Activated CD4-positive, alpha-beta T cell treated with anti-CD3 and anti-CD28 coated beads, Interleukin-2, amount 50 U/mL, for 16 hours (primary cell): ENCODE results near the gene PNMA8B.
"Not testable (repeated sequence)": the region's sequence is repeated elsewhere in the genome, so short reads cannot be mapped to it uniquely, and the experiment has no call there.

ENCODE experiments used
- DNase-seq: peaks from one replicate; pipeline ENCODE4 v3.0.0-alpha.2; 2020

Gene PNMA8B

GRCh38 chr19:46513461-46514236 is 18.0 kb upstream of the PNMA8B start:
- peak; percentile 76 for DNase-seq

- DNase-seq, result no peak
Measured at GRCh38 chr19:46511237-46511636, 15.6 kb upstream of the PNMA8B start.

GRCh38 chr19:46508206-46508605 is 12.5 kb upstream of the PNMA8B start:
- no peak for DNase-seq

- DNase-seq, result no peak
Measured at GRCh38 chr19:46503848-46504453, 8.3 kb upstream of the PNMA8B start.

- DNase-seq, result no peak
Measured at GRCh38 chr19:46502891-46503290, 7.2 kb upstream of the PNMA8B start.

GRCh38 chr19:46499692-46500091 is 4.0 kb upstream of the PNMA8B start:
- no peak for DNase-seq

GRCh38 chr19:46497773-46498172 is 2.1 kb upstream of the PNMA8B start:
- no peak for DNase-seq

- not testable (repeated sequence) for DNase-seq
Measured at GRCh38 chr19:46496886-46497285, 1.2 kb upstream of the PNMA8B start.

- DNase-seq, result no peak
Measured at GRCh38 chr19:46496304-46496703, 637 bp upstream of the PNMA8B start.

- DNase-seq, result no peak
Measured at GRCh38 chr19:46494941-46495785, 504 bp downstream of the PNMA8B start.

GRCh38 chr19:46494146-46494940 is 1.3 kb downstream of the PNMA8B start:
- DNase-seq, result no peak

- peak; percentile 14 for DNase-seq
Measured at GRCh38 chr19:46493236-46494145, 2.2 kb downstream of the PNMA8B start.

- DNase-seq, result no peak
Measured at GRCh38 chr19:46492841-46493235, 2.8 kb downstream of the PNMA8B start.

GRCh38 chr19:46491975-46492682 is 3.5 kb downstream of the PNMA8B start:
- DNase-seq, result no peak

- no peak for DNase-seq
Measured at GRCh38 chr19:46490774-46491173, 4.9 kb downstream of the PNMA8B start.

GRCh38 chr19:46489445-46490272 is 6.0 kb downstream of the PNMA8B start:
- no peak for DNase-seq

- no peak for DNase-seq
Measured at GRCh38 chr19:46488551-46488950, 7.1 kb downstream of the PNMA8B start.

- peak; percentile 64 for DNase-seq
Measured at GRCh38 chr19:46487802-46488445, 7.7 kb downstream of the PNMA8B start.

- no peak for DNase-seq
Measured at GRCh38 chr19:46487178-46487801, 8.4 kb downstream of the PNMA8B start.
